C4-2B (cell line): Measurements from ENCODE around the gene COX18.

Source experiments
- ZFX ChIP-seq: fragments of 450-650 bp; IDR thresholded peaks from 2 replicates; pipeline ENCODE4 v1.6.1; 2017
- TF ChIP-seq, protein P1 (sequence below): fragments of 450-650 bp; conservative IDR thresholded peaks from 2 replicates; pipeline ENCODE4 v1.5.1; 2017; ENCODE audit warnings: mild to moderate bottlenecking

- TF ChIP-seq, protein P1, sequence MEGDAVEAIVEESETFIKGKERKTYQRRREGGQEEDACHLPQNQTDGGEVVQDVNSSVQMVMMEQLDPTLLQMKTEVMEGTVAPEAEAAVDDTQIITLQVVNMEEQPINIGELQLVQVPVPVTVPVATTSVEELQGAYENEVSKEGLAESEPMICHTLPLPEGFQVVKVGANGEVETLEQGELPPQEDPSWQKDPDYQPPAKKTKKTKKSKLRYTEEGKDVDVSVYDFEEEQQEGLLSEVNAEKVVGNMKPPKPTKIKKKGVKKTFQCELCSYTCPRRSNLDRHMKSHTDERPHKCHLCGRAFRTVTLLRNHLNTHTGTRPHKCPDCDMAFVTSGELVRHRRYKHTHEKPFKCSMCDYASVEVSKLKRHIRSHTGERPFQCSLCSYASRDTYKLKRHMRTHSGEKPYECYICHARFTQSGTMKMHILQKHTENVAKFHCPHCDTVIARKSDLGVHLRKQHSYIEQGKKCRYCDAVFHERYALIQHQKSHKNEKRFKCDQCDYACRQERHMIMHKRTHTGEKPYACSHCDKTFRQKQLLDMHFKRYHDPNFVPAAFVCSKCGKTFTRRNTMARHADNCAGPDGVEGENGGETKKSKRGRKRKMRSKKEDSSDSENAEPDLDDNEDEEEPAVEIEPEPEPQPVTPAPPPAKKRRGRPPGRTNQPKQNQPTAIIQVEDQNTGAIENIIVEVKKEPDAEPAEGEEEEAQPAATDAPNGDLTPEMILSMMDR = no peak
- no peak for TF ChIP-seq ZFX
These were observed 35.2 kb upstream of the COX18 start for GRCh38 chr4:73104695-73105094.
